RWPE1 (cell line): Measurements from ENCODE around the gene PLEKHO2.

ENCODE experiments used
- CTCF ChIA-PET: fragments of 350-600 bp; sonication (Branson Sonifier 250); formaldehyde crosslinking; extraction: SDS; loops from one replicate; lab custom pipeline; 2021; lab: Yijun Ruan, JAX
- POLR2A ChIA-PET: fragments of 400-600 bp; formaldehyde crosslinking; extraction: SDS; loops from one replicate; lab custom pipeline; 2020; ENCODE audit warnings: antibody characterized with exemption; ENCODE audit not compliant: low non-redundant PET; lab: Yijun Ruan, JAX
- DNase-seq: peaks from one replicate; pipeline ENCODE4 v3.0.0; 2012; ENCODE audit warnings: low spot score
- H3K27ac ChIP-seq: fragments of 450-650 bp; 2 replicates; pipeline ENCODE4 v1.5.1; 2017
- TF ChIP-seq, protein P1 (sequence below): fragments of 450-650 bp; conservative IDR thresholded peaks from 2 replicates; pipeline ENCODE4 v1.5.1; 2017; ENCODE audit warnings: low read depth, mild to moderate bottlenecking

The PLEKHO2 gene

DNA sequence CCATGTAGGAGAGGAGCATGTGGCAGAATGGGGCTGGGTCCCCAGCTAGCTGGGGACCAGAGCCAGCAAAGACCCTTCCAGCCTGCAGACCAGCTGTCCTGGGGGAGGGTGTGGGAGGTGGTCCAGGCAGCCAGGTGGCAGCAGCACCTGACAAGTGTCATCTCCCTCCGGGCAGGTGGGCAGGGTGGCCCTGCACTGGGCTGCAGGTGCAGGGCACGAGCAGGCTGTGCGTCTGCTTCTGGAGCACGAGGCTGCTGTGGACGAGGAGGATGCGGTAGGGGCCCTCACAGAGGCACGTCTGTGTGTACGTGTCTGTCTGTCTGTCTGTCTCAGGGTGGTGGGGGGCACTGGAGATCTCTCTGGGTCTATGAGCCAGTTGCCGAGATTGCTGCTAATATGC, 75.5 kb downstream of the PLEKHO2 start:
- DNase-seq: no peak
- CTCF ChIA-PET: no interaction called here
- H3K27ac ChIP-seq: no peak overlapping the region
- TF ChIP-seq, protein P1, sequence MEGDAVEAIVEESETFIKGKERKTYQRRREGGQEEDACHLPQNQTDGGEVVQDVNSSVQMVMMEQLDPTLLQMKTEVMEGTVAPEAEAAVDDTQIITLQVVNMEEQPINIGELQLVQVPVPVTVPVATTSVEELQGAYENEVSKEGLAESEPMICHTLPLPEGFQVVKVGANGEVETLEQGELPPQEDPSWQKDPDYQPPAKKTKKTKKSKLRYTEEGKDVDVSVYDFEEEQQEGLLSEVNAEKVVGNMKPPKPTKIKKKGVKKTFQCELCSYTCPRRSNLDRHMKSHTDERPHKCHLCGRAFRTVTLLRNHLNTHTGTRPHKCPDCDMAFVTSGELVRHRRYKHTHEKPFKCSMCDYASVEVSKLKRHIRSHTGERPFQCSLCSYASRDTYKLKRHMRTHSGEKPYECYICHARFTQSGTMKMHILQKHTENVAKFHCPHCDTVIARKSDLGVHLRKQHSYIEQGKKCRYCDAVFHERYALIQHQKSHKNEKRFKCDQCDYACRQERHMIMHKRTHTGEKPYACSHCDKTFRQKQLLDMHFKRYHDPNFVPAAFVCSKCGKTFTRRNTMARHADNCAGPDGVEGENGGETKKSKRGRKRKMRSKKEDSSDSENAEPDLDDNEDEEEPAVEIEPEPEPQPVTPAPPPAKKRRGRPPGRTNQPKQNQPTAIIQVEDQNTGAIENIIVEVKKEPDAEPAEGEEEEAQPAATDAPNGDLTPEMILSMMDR: no peak
- POLR2A ChIA-PET: no interaction called here
